HCT116 (cell line): Measurements from ENCODE around the gene ZNF618.

Experiments
- RAD21 ChIP-seq: IDR thresholded peaks from 2 replicates; pipeline ENCODE4 v1.6.1; 2012; ENCODE audit warnings: low read depth, mild to moderate bottlenecking
- SIN3A ChIP-seq: IDR thresholded peaks from 2 replicates; pipeline ENCODE4 v1.6.1; 2012; ENCODE audit warnings: low read depth
- TF ChIP-seq, protein P1 (sequence below), 3 experiments: fragments of 200-600 bp in 1 of 3; sonication (generic) in 1 of 3; IDR thresholded peaks in 2 of 3; conservative IDR thresholded peaks in 1 of 3; 2 replicates each; pipeline ENCODE4 v1.5.1; 2012 to 2017; ENCODE audit warnings: low read depth in 2 of 3, low read length in 2 of 3, antibody characterized with exemption in 1 of 3, borderline replicate concordance in 1 of 3, control low read depth in 1 of 3, mild to moderate bottlenecking in 1 of 3, mixed read lengths in 1 of 3, mixed run types in 1 of 3, moderate library complexity in 1 of 3; ENCODE audit not compliant: insufficient read depth in 1 of 3
- TF ChIP-seq, protein P2 (sequence below): IDR thresholded peaks from 2 replicates; pipeline ENCODE4 v1.6.1; 2012; ENCODE audit warnings: low read depth

DNA sequence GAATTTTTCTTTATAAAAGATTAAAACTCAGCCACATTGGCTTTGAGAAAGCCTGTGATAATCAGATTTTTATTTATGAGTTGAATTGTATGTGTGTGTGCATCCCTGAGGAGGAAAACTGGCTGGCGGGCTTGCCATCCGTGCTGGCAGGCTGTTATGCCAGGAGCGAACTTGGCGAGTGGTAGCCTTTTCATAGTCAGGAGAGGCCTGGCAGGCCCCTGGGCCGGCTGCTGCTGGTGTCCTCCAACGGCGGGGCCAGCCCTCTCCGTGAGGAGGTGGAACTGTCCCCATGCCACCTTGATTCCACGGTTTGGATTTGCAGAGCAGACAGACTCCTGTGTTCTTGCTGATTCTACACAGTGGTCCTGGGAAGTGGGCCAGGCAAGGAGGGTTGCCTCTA lies 43.3 kb downstream of the ZNF618 start:
- no peak for TF ChIP-seq RAD21
- TF ChIP-seq, protein P1, sequence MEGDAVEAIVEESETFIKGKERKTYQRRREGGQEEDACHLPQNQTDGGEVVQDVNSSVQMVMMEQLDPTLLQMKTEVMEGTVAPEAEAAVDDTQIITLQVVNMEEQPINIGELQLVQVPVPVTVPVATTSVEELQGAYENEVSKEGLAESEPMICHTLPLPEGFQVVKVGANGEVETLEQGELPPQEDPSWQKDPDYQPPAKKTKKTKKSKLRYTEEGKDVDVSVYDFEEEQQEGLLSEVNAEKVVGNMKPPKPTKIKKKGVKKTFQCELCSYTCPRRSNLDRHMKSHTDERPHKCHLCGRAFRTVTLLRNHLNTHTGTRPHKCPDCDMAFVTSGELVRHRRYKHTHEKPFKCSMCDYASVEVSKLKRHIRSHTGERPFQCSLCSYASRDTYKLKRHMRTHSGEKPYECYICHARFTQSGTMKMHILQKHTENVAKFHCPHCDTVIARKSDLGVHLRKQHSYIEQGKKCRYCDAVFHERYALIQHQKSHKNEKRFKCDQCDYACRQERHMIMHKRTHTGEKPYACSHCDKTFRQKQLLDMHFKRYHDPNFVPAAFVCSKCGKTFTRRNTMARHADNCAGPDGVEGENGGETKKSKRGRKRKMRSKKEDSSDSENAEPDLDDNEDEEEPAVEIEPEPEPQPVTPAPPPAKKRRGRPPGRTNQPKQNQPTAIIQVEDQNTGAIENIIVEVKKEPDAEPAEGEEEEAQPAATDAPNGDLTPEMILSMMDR (IDR thresholded peaks at IDR 0.05 in 2 of 3, conservative IDR thresholded peaks at IDR 0.05 in 1 of 3; ENCODE audit: borderline replicate concordance in 1 of 3, insufficient read depth in 1 of 3, low read depth in 2 of 3, low read length in 2 of 3) = no peak
- TF ChIP-seq SIN3A = no peak
- TF ChIP-seq, protein P2, sequence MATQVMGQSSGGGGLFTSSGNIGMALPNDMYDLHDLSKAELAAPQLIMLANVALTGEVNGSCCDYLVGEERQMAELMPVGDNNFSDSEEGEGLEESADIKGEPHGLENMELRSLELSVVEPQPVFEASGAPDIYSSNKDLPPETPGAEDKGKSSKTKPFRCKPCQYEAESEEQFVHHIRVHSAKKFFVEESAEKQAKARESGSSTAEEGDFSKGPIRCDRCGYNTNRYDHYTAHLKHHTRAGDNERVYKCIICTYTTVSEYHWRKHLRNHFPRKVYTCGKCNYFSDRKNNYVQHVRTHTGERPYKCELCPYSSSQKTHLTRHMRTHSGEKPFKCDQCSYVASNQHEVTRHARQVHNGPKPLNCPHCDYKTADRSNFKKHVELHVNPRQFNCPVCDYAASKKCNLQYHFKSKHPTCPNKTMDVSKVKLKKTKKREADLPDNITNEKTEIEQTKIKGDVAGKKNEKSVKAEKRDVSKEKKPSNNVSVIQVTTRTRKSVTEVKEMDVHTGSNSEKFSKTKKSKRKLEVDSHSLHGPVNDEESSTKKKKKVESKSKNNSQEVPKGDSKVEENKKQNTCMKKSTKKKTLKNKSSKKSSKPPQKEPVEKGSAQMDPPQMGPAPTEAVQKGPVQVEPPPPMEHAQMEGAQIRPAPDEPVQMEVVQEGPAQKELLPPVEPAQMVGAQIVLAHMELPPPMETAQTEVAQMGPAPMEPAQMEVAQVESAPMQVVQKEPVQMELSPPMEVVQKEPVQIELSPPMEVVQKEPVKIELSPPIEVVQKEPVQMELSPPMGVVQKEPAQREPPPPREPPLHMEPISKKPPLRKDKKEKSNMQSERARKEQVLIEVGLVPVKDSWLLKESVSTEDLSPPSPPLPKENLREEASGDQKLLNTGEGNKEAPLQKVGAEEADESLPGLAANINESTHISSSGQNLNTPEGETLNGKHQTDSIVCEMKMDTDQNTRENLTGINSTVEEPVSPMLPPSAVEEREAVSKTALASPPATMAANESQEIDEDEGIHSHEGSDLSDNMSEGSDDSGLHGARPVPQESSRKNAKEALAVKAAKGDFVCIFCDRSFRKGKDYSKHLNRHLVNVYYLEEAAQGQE = no peak
